ENCODE results near the gene CORO7.

CORO7 gene

DNA sequence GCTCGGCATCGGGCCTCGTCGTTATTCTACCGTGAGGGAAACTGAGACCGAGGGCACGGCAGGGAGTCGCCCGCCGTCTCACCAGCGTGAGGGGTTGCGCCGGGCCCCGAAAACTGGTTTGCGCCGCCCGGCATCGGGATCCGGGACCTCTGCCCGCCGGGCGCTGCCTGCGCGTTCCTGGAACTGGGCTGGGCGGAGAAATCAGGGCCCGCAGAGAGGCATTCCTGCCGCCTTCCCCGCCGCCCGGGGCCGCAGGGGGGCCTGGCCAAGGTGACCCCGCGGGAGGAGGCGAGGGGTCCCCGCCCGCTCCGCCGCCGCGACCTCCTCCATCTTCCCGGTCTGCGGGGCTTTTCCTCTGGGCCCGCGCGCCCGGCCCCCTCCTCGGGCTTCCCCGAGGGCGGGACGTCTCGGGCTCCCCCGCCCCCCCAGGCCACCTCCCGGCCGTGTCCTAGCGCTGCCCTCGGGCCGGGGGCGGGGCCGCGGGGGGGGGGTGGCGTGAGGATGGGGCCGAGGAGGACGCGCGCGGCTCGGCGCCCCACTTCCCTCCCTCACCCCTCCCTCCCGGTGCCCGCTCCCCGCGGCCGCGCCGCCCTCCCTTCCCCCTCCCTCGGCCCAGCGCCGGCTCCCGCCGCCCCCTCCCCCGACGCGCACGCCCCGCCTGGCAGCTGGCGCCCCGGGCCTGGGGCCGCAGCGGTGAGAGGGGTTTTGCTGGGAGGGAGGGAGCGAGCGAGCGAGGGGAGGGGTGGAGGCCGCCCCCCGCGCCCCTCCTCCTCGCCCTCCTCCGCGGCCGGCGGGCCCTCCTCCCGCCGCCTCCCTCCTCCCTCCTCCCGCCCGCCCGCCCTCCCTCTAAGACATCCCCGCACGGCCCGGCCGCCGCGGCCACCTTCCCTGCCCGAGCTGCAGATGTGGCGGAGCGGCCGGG lies 100.9 kb downstream of the CORO7 start, which contains the start of gene GLIS2:
TSS of gene GLIS2 (plus strand) at position 882 of the 922 bp plus-strand sequence. CDS start 16,214 bp downstream, outside the sequence.
- H4K8ac ChIP-seq (ENCODE audit: low read depth, low read length), result no peak within 1 kb of the TSS
- DNase-seq (ENCODE audit: low spot score), result peak; percentile 80
- H3K14ac ChIP-seq (ENCODE audit: low read length), result peak within 1 kb of the TSS; percentile 90
- H2AFZ ChIP-seq (ENCODE audit: low read length), result peak within 1 kb of the TSS; percentile 90
- WGBS, 2 donors (ENCODE audit: extremely low coverage in 2 of 2, insufficient read length in 2 of 2, insufficient replicate concordance in 1 of 2), result no CpG with 5 or more reads among the region's 115 CpGs
- peaks cover 0 to 2% of the 10 kb centered on the region in 2 donors for H3K9me3 ChIP-seq (replicated peaks in 1 of 2; ENCODE audit: control insufficient read depth in 2 of 2, insufficient read depth in 1 of 2, low read depth in 1 of 2, low read length in 2 of 2)
- H3K79me1 ChIP-seq (ENCODE audit: low read depth, low read length), result peaks cover 21% of the 10 kb centered on the region
- peak within 1 kb of the TSS; percentile 96 for H3K18ac ChIP-seq (ENCODE audit: low read length)
- peak within 1 kb of the TSS; percentile 100 for H2BK120ac ChIP-seq (ENCODE audit: low read depth, low read length)
- peak within 1 kb of the TSS; percentile 89 to 91 for H3K4me3 ChIP-seq (ENCODE audit: low read length in 2 of 2)
- peaks cover 33 to 34% of the 10 kb centered on the region in 2 donors for H3K4me1 ChIP-seq (ENCODE audit: control insufficient read depth in 2 of 2, insufficient read depth in 1 of 2, low read depth in 1 of 2, low read length in 2 of 2)
- H4K91ac ChIP-seq (ENCODE audit: low read depth, low read length, poor library complexity), result peak within 1 kb of the TSS; percentile 92
- peak within 1 kb of the TSS; percentile 100 for H2BK15ac ChIP-seq (ENCODE audit: low read length)
- H3K27ac ChIP-seq (replicated peaks; ENCODE audit: low read length), result no peak within 1 kb of the TSS
- peak within 1 kb of the TSS; percentile 99 for H2AK5ac ChIP-seq (ENCODE audit: low read depth, low read length)
- peak within 1 kb of the TSS; percentile 92 for H3K9ac ChIP-seq (ENCODE audit: low read depth, low read length, poor library complexity)
- H3K27me3 ChIP-seq (ENCODE audit: control insufficient read depth in 3 of 3, insufficient read depth in 3 of 3, low read depth in 1 of 3, low read length in 3 of 3), result peaks cover 0 to 19% (median 0%) of the 10 kb centered on the region in 3 experiments
- H2BK5ac ChIP-seq (ENCODE audit: low read length), result peak within 1 kb of the TSS; percentile 88
- peak within 1 kb of the TSS; percentile 85 for H3K23ac ChIP-seq (ENCODE audit: low read depth, low read length, poor library complexity)
- H3K4ac ChIP-seq (ENCODE audit: low read length), result peak within 1 kb of the TSS; percentile 53
- peak within 1 kb of the TSS; percentile 98 for H3K4me2 ChIP-seq (ENCODE audit: insufficient read depth, low read length, poor library complexity, severe bottlenecking)
- H3K36me3 ChIP-seq (replicated peaks in 1 of 2; ENCODE audit: control insufficient read depth in 2 of 2, insufficient read depth in 2 of 2, low read length in 2 of 2), result no peaks in the 10 kb centered on the region
- peak within 1 kb of the TSS; percentile 100 for H2BK12ac ChIP-seq (ENCODE audit: low read length)

DNA sequence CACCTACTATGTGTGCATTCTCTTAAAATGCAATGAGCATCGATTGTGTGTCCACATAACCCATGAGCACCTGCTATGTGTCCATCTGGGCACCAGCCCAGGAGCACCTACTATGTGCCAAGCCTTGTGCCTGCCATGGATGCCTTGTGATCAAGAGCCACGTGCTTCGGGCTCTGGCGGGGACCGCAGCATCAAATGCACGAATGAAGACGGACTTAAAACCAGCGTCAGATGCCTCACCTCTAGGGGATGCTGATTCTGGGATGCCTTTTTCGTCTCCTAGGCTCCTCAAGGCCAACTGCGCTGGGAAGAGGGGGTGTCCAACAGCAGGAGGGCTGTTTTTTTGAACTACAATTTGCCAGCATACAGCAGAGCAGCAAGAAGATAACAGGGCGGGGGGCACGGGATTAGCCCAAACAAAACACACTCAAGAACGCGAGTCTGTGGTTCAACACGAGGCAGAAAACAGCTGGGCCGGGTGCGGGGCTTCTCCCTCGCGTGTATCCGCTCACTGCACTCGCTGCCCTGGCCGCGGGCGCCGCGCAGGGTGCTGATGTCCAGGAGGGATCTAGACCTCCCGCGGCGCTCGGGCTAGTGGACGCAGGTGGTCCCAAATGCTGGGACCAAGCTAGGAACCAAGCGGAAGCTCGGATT lies 101.7 kb downstream of the CORO7 start:
- peaks cover 33 to 34% of the 10 kb centered on the region in 2 donors for H3K4me1 ChIP-seq (ENCODE audit: control insufficient read depth in 2 of 2, insufficient read depth in 1 of 2, low read depth in 1 of 2, low read length in 2 of 2)
- H2AFZ ChIP-seq (ENCODE audit: low read length), result peak overlapping the region; percentile 90
- peak overlapping the region; percentile 46 for H2BK15ac ChIP-seq (ENCODE audit: low read length)
- H3K14ac ChIP-seq (ENCODE audit: low read length), result peak overlapping the region; percentile 3
- peak overlapping the region; percentile 98 for H3K4me2 ChIP-seq (ENCODE audit: insufficient read depth, low read length, poor library complexity, severe bottlenecking)
- H2AK5ac ChIP-seq (ENCODE audit: low read depth, low read length), result peak overlapping the region; percentile 48
- H2BK12ac ChIP-seq (ENCODE audit: low read length), result no peak overlapping the region
- no peak for DNase-seq (ENCODE audit: low spot score)
- peak overlapping the region; percentile 2 for H3K4ac ChIP-seq (ENCODE audit: low read length)
- H3K36me3 ChIP-seq (replicated peaks in 1 of 2; ENCODE audit: control insufficient read depth in 2 of 2, insufficient read depth in 2 of 2, low read length in 2 of 2), result no peaks in the 10 kb centered on the region
- H3K79me1 ChIP-seq (ENCODE audit: low read depth, low read length), result peaks cover 17% of the 10 kb centered on the region
- WGBS, 2 donors (ENCODE audit: extremely low coverage in 2 of 2, insufficient read length in 2 of 2, insufficient replicate concordance in 1 of 2), result no CpG with 5 or more reads among the region's 33 CpGs
- H3K23ac ChIP-seq (ENCODE audit: low read depth, low read length, poor library complexity), result peak overlapping the region; percentile 29
- H4K8ac ChIP-seq (ENCODE audit: low read depth, low read length), result no peak overlapping the region
- peaks cover 0 to 2% of the 10 kb centered on the region in 2 donors for H3K9me3 ChIP-seq (replicated peaks in 1 of 2; ENCODE audit: control insufficient read depth in 2 of 2, insufficient read depth in 1 of 2, low read depth in 1 of 2, low read length in 2 of 2)
- H4K91ac ChIP-seq (ENCODE audit: low read depth, low read length, poor library complexity), result no peak overlapping the region
- H2BK5ac ChIP-seq (ENCODE audit: low read length), result peak overlapping the region; percentile 19
- H3K9ac ChIP-seq (ENCODE audit: low read depth, low read length, poor library complexity), result peak overlapping the region; percentile 92
- H3K27me3 ChIP-seq (ENCODE audit: control insufficient read depth in 3 of 3, insufficient read depth in 3 of 3, low read depth in 1 of 3, low read length in 3 of 3), result peaks cover 0 to 19% (median 0%) of the 10 kb centered on the region in 3 experiments
- H2BK120ac ChIP-seq (ENCODE audit: low read depth, low read length), result peak overlapping the region; percentile 88
- H3K4me3 ChIP-seq (ENCODE audit: low read length in 2 of 2), result peak overlapping the region; percentile 79 to 91
- no peak overlapping the region for H3K27ac ChIP-seq (replicated peaks; ENCODE audit: low read length)
- H3K18ac ChIP-seq (ENCODE audit: low read length), result peak overlapping the region; percentile 96

DNA sequence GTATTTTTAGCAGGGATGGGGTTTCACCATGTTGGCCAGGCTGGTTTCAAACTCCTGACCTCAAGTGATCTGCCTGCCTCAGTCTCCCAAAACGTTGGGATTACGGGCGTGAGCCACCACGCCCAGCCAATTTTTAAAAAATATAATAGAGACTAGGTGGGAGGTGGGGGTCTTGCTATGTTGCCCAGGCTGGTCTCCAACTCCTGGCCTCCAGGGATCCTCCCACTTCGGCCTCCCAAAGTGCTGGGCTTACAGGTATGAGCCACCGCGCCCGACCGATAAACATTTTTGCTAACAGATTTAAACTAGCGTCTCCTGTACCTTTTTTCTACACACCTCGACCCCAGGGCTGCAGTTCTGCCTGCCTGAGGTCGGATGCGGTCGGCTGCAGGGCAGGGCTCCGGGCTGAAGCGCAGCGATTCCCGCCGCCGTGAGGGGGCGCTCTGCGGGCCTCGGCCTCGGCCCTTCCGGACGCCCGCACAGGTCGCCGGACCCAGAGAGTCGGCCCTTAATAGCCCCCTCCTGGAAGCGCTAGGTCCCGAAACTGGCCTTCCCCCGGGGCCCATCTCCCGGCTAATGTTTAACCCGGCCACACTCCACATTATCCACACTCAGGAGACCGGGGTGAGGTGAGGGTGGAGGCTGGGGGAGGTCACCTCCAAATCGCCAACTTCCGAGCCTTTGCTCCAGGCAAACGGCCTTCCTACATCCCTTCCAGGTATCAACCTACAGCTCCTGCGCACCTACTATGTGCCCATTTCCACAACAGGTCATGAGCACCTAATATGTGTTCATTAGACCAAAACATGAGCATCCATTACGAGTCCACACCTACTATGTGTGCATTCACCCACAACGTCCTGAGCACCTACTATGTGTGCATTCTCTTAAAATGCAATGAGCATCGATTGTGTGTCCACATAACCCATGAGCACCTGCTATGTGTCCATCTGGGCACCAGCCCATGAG lies 102.5 kb downstream of the CORO7 start:
- Histone ChIP-seq H2BK5ac (ENCODE audit: low read length) (no peak overlapping the region), H3K4me2 (ENCODE audit: insufficient read depth, low read length, poor library complexity, severe bottlenecking) (peak overlapping the region; percentile 28), H3K4ac (ENCODE audit: low read length) (no peak overlapping the region), H3K4me1 (ENCODE audit: control insufficient read depth in 2 of 2, insufficient read depth in 1 of 2, low read depth in 1 of 2, low read length in 2 of 2) (peaks cover 28 to 33% of the 10 kb centered on the region in 2 donors), H4K8ac (ENCODE audit: low read depth, low read length) (no peak overlapping the region), H2AFZ (ENCODE audit: low read length) (no peak overlapping the region), H3K36me3 (replicated peaks in 1 of 2; ENCODE audit: control insufficient read depth in 2 of 2, insufficient read depth in 2 of 2, low read length in 2 of 2) (no peaks in the 10 kb centered on the region), H3K27me3 (ENCODE audit: control insufficient read depth in 3 of 3, insufficient read depth in 3 of 3, low read depth in 1 of 3, low read length in 3 of 3) (peaks cover 0 to 19% (median 0%) of the 10 kb centered on the region in 3 experiments), H3K14ac (ENCODE audit: low read length) (no peak overlapping the region), H3K79me1 (ENCODE audit: low read depth, low read length) (peaks cover 10% of the 10 kb centered on the region), H4K91ac (ENCODE audit: low read depth, low read length, poor library complexity) (no peak overlapping the region), H2AK5ac (ENCODE audit: low read depth, low read length) (no peak overlapping the region), H2BK12ac (ENCODE audit: low read length) (no peak overlapping the region), H3K27ac (replicated peaks; ENCODE audit: low read length) (no peak overlapping the region), H3K9me3 (replicated peaks in 1 of 2; ENCODE audit: control insufficient read depth in 2 of 2, insufficient read depth in 1 of 2, low read depth in 1 of 2, low read length in 2 of 2) (peaks cover 0 to 2% of the 10 kb centered on the region in 2 donors), H2BK120ac (ENCODE audit: low read depth, low read length) (no peak overlapping the region), H3K9ac (ENCODE audit: low read depth, low read length, poor library complexity) (no peak overlapping the region), H3K23ac (ENCODE audit: low read depth, low read length, poor library complexity) (no peak overlapping the region), H3K18ac (ENCODE audit: low read length) (no peak overlapping the region), H2BK15ac (ENCODE audit: low read length) (no peak overlapping the region), H3K4me3 (ENCODE audit: low read length in 2 of 2) (peak overlapping the region in 1 of 2 donors; percentile 91)
- DNase-seq (ENCODE audit: low spot score), result no peak
- WGBS, 2 donors (ENCODE audit: extremely low coverage in 2 of 2, insufficient read length in 2 of 2, insufficient replicate concordance in 1 of 2), result no CpG with 5 or more reads among the region's 43 CpGs
